K562 (cell line): ENCODE measurements around the gene ATG4D. TPM values are rescaled to one million over a fixed set of nuclear protein-coding genes. Genes with fewer than 3 reads are reported as not detected.

Experiments used
- ATAC-seq: fragments of 200-7000 bp; cut with Tn5 transposase; 3 replicates; pipeline ENCODE4 v1.9.1; 2020; ENCODE audit warnings: moderate library complexity
- BruUV-seq: library from RNA; stranded (reverse); fragments of 400-500 nt; replicated peaks from 2 replicates; lab custom pipeline; 2021; lab: Mats Ljungman, UMichigan
- CTCF ChIA-PET: fragments of 300-600 bp; formaldehyde crosslinking; extraction: SDS; loops from one replicate; lab custom pipeline; 2021; ENCODE audit warnings: low intra/inter-chr PET ratio; lab: Yijun Ruan, JAX
- POLR2A ChIA-PET: fragments of 300-600, 350-650 bp; sonication (Branson Sonifier 250); formaldehyde crosslinking; extraction: SDS; loops from one replicate; lab custom pipeline; 2021; ENCODE audit warnings: antibody characterized with exemption, inconsistent platforms; lab: Yijun Ruan, JAX
- DNase-seq, 4 experiments: peaks; one replicate each; pipeline versions ENCODE4 v3.0.0 to v3.0.0-alpha.2; 2011 to 2018; ENCODE audit warnings: low spot score in 3 of 4, mixed read lengths in 3 of 4; ENCODE audit errors: extremely low read depth in 1 of 4
- FAIRE-seq: peaks from 2 replicates; lab custom pipeline; 2011; peaks lifted over from hg19 to GRCh38; lab: Jason Lieb, UNC
- H2AFZ ChIP-seq: 2 replicates; pipeline ENCODE4 v1.6.0; 2011; ENCODE audit warnings: low read depth, low read length, control low read depth, inconsistent platforms
- H3K27ac ChIP-seq: fragments of 200-600 bp; 3 replicates; pipeline ENCODE4 v1.8.0; 2011; ENCODE audit warnings: low read depth, mild to moderate bottlenecking, control low read depth, inconsistent platforms, low read length, moderate library complexity, mixed read lengths; ENCODE audit errors: extremely low read depth
- H3K27me3 ChIP-seq, 2 experiments: fragments of 300-600 bp in 1 of 2; 2 replicates in 1 of 2; 3 replicates in 1 of 2; pipeline versions ENCODE4 v1.6.0 to v1.8.0; 2011; ENCODE audit warnings: inconsistent platforms in 2 of 2, low read length in 2 of 2, mild to moderate bottlenecking in 1 of 2, mixed read lengths in 1 of 2, moderate library complexity in 1 of 2; ENCODE audit not compliant: control insufficient read depth in 2 of 2, insufficient read depth in 2 of 2
- H3K36me3 ChIP-seq: fragments of 300-600 bp; 3 replicates; pipeline ENCODE4 v1.8.0; 2011; ENCODE audit warnings: mild to moderate bottlenecking, low read length, inconsistent platforms; ENCODE audit not compliant: control insufficient read depth, insufficient read depth
- H3K4me1 ChIP-seq, 2 experiments: fragments of 200-600 bp in 1 of 2; replicated peaks in 1 of 2; 2 replicates in 1 of 2; 3 replicates in 1 of 2; pipeline versions ENCODE4 v1.5.1 to v1.8.0; 2011; ENCODE audit warnings: inconsistent platforms in 2 of 2, low read length in 2 of 2, mild to moderate bottlenecking in 1 of 2, mixed read lengths in 1 of 2, moderate library complexity in 1 of 2; ENCODE audit not compliant: control insufficient read depth in 2 of 2, insufficient read depth in 2 of 2
- H3K4me2 ChIP-seq: 2 replicates; pipeline ENCODE4 v1.6.1; 2011; ENCODE audit warnings: low read length, control low read depth, inconsistent platforms, mixed read lengths; ENCODE audit not compliant: insufficient read depth
- H3K4me3 ChIP-seq: fragments of 200-600 bp; sonication (generic), shearing (Covaris generic); 2 replicates; pipeline ENCODE4 v1.5.1; 2016; ENCODE audit warnings: control low read depth, inconsistent platforms
- H3K79me2 ChIP-seq: fragments of 200-600 bp; 3 replicates; pipeline ENCODE4 v1.8.0; 2011; ENCODE audit warnings: low read length, inconsistent platforms; ENCODE audit not compliant: control insufficient read depth, insufficient read depth
- H3K9ac ChIP-seq, 2 experiments: 2 replicates each; pipeline versions ENCODE4 v1.6.0 to v1.6.1; 2011; ENCODE audit warnings: low read depth in 2 of 2, low read length in 2 of 2, control low read depth in 1 of 2, inconsistent platforms in 1 of 2, mild to moderate bottlenecking in 1 of 2, mixed read lengths in 1 of 2; ENCODE audit not compliant: insufficient read depth in 1 of 2
- H3K9me1 ChIP-seq: one replicate; pipeline ENCODE4 v1.6.0; 2011; ENCODE audit warnings: inconsistent platforms, mild to moderate bottlenecking, low read length, moderate library complexity; ENCODE audit not compliant: control insufficient read depth, insufficient read depth
- H3K9me3 ChIP-seq: replicated peaks from 2 replicates; pipeline ENCODE4 v1.5.1; 2011; ENCODE audit warnings: low read depth, low read length, inconsistent platforms; ENCODE audit not compliant: control insufficient read depth, insufficient read depth
- H4K20me1 ChIP-seq: replicated peaks from 2 replicates; pipeline ENCODE4 v1.6.1; 2011; ENCODE audit warnings: low read length, inconsistent platforms, mixed read lengths; ENCODE audit not compliant: control insufficient read depth, insufficient read depth
- FOXJ3 ChIP-seq: sonication (generic); formaldehyde crosslinking; IDR thresholded peaks from 2 replicates; pipeline ENCODE4 v1.4.0; 2020; ENCODE audit warnings: mild to moderate bottlenecking, missing genetic modification reagents
- HBP1 ChIP-seq: fragments of 450-650 bp; formaldehyde crosslinking; IDR thresholded peaks from 2 replicates; pipeline ENCODE4 v1.4.0; 2022; ENCODE audit warnings: missing genetic modification characterization
- PPARD ChIP-seq: fragments of 250-450 bp; sonication (Bioruptor Pico); IDR thresholded peaks from 2 replicates; pipeline ENCODE4 v1.8.0; 2022; ENCODE audit warnings: inconsistent platforms, mild to moderate bottlenecking, moderate library complexity
- TCF7 ChIP-seq: sonication (generic); IDR thresholded peaks from 2 replicates; pipeline ENCODE4 v1.6.1; 2016; ENCODE audit warnings: antibody characterized with exemption, borderline replicate concordance
- TEAD1 ChIP-seq, 2 experiments: fragments of 450-650 bp in 1 of 2; sonication (generic) in 1 of 2; formaldehyde crosslinking; IDR thresholded peaks; 2 replicates each; pipeline versions ENCODE4 v1.4.0 to v1.8.0; 2020 to 2022; ENCODE audit warnings: mild to moderate bottlenecking in 2 of 2, missing genetic modification reagents in 1 of 2
- WGBS: fragments of 100-300 bp; shearing (Covaris generic); methylation state at CpG from one replicate; pipeline ENCODE4 v1.1.6; 2016; ENCODE audit warnings: low coverage, mixed read lengths; ENCODE audit not compliant: insufficient coverage; ENCODE audit errors: missing lambda C conversion rate; 5-methylcytosine and 5-hydroxymethylcytosine counted together
- in situ Hi-C: fragments of 300-500 bp; cut with MboI; formaldehyde crosslinking; loops from 4 replicates; pipeline ENCODE4 v1.15.0; 2018; ENCODE audit warnings: inconsistent platforms, mixed read lengths
- intact Hi-C: fragments of 100-400 bp; cut with micrococcal nuclease; formaldehyde crosslinking; loops from 2 replicates; pipeline ENCODE4 v1.14.2; 2022
- polyA plus RNA-seq, 8 experiments: library from polyadenylated mRNA; depleted of rRNA in 4 of 8; stranded (reverse) in 5 of 8; unstranded in 3 of 8; fragments of >200 nt; fragmentation: Nextera tagmentation in 2 of 8; fragmentation: Illumina TruSeq in 1 of 8; extraction: Ambion mirVana in 2 of 8; extraction: Trizol in 1 of 8; gene quantifications; 2 replicates each; pipeline versions ENCODE4 v1.2.1 to v1.2.3, GENCODE V29; 2011 to 2014; ENCODE audit warnings: inconsistent platforms in 1 of 8, missing spikeins in 1 of 8
- total RNA-seq, 7 experiments: library from RNA; depleted of rRNA in 6 of 7; stranded (reverse); fragments of >200 nt in 6 of 7; fragmentation: Illumina TruSeq in 2 of 7; extraction: Trizol in 2 of 7; gene quantifications; 2 replicates each; pipeline versions ENCODE4 v1.2.1 to v1.2.3, GENCODE V29; 2011 to 2021; ENCODE audit warnings: low replicate concordance in 1 of 7

The ATG4D gene
- total and polyA plus RNA-seq, 9 of the 15 experiments (the other 6 are each of a cell fraction or from before 2014, with no cell fraction given) = 0.51 to 66.1 (median 22.9) TPM

GRCh38 chr19:10521461-10522171 is 22.1 kb upstream of the ATG4D start:
- Histone ChIP-seq H3K9me1 (no peaks in the 10 kb centered on the region), H3K9ac (no peak overlapping the region), H3K4me1 (peaks cover 19 to 32% of the 10 kb centered on the region in 2 experiments; a peak in 4 of 5 replicates), H3K79me2 (no peaks in the 10 kb centered on the region), H3K4me3 (no peak overlapping the region), H3K4me2 (no peak overlapping the region), H3K27me3 (peaks cover 0 to 10% of the 10 kb centered on the region in 2 experiments; a peak in 3 of 5 replicates), H3K36me3 (no peaks in the 10 kb centered on the region), H2AFZ (peak overlapping the region; percentile 40; the same call in 1 of the 2 replicates), H4K20me1 (no peaks in the 10 kb centered on the region; the same call in 1 of the 2 replicates), H3K27ac (no peak overlapping the region), H3K9me3 (no peaks in the 10 kb centered on the region)
- WGBS = 39% methylated on average over 11 of the region's 13 CpGs
- BruUV-seq = no TSS peak
- in situ Hi-C loops = no loop called here
- ATAC-seq (no peak), FAIRE-seq (no peak), DNase-seq (no peak)
- CTCF ChIA-PET = no interaction called here
- no peak for TF ChIP-seq TCF7
- TF ChIP-seq TEAD1 (CRISPR knock-in tag; IDR thresholded peaks at IDR 0.05) = no peak
- TF ChIP-seq HBP1 (CRISPR knock-in tag) = no peak
- no peak for TF ChIP-seq FOXJ3 (CRISPR knock-in tag)
- TF ChIP-seq PPARD (CRISPR knock-in tag) = no peak
- intact Hi-C loops = no loop called here
- POLR2A ChIA-PET = interaction anchor here (1.6 kb wide), 1 partner anchor 21 kb away, joined by 4 read pairs; no protein-coding TSS in a partner anchor
